AG09319 (cell line): Measurements from ENCODE around the gene POLR1H.
A peak's percentile ranks its signal among the peaks of the same experiment; 100 is the strongest.

Experiments used
- DNase-seq: peaks from one replicate; pipeline ENCODE4 v3.0.0-alpha.2; 2010; ENCODE audit warnings: low read depth; ENCODE audit errors: extremely low read depth
- CTCF ChIP-seq: IDR thresholded peaks from 2 replicates; pipeline ENCODE4 v1.5.1; 2011; ENCODE audit warnings: low read depth, mild to moderate bottlenecking, inconsistent platforms, low read length, moderate library complexity

Gene POLR1H

GRCh38 chr6:30097902-30098768 lies 37.1 kb downstream of the POLR1H start:
- DNase-seq, result no peak
- TF ChIP-seq CTCF, result no peak

- no peak for TF ChIP-seq CTCF
- DNase-seq, result no peak
Measured at GRCh38 chr6:30100154-30100553, 39.1 kb downstream of the POLR1H start.

GRCh38 chr6:30100585-30101443 lies 39.7 kb downstream of the POLR1H start:
- no peak for TF ChIP-seq CTCF
- no peak for DNase-seq

GRCh38 chr6:30101444-30102413 lies 40.7 kb downstream of the POLR1H start:
- peak; percentile 41 for DNase-seq

GRCh38 chr6:30102414-30102969 lies 41.4 kb downstream of the POLR1H start:
- TF ChIP-seq CTCF, result no peak
- peak; percentile 4 for DNase-seq

More at GRCh38 chr6:30101444-30102413, 40.7 kb downstream of the POLR1H start:
- peak; percentile 8 for TF ChIP-seq CTCF

GRCh38 chr6:30102970-30103871 lies 42.2 kb downstream of the POLR1H start:
- peak; percentile 96 for TF ChIP-seq CTCF

More at GRCh38 chr6:30102970-30103871, 42.2 kb downstream of the POLR1H start:
- peak; percentile 62 for DNase-seq
